Neural progenitor cell (in vitro differentiated cells): ENCODE measurements around the gene RNF157. TPM values are rescaled to one million over a fixed set of nuclear protein-coding genes. Genes with fewer than 3 reads are reported as not detected.
A peak's percentile ranks its signal among the peaks of the same experiment; 100 is the strongest.

Source experiments
- DNase-seq: peaks from one replicate; pipeline ENCODE4 v3.0.0-alpha.2; 2016; ENCODE audit warnings: low spot score
- H2AFZ ChIP-seq: fragments of 200-600 bp; sonication (generic); replicated peaks from 2 replicates; pipeline ENCODE4 v1.6.1; 2016; ENCODE audit warnings: antibody characterized with exemption
- H3F3A ChIP-seq: fragments of 200-600 bp; sonication (generic); 2 replicates; pipeline ENCODE4 v1.6.1; 2016; ENCODE audit warnings: antibody characterized with exemption, low read depth
- H3K27ac ChIP-seq: fragments of 200-600 bp; sonication (generic); 2 replicates; pipeline ENCODE4 v1.5.1; 2016; ENCODE audit warnings: mild to moderate bottlenecking
- H3K27me3 ChIP-seq: fragments of 200-600 bp; sonication (generic); 2 replicates; pipeline ENCODE4 v1.6.1; 2016; ENCODE audit warnings: mild to moderate bottlenecking, moderate library complexity
- H3K36me3 ChIP-seq: fragments of 200-600 bp; sonication (generic); 2 replicates; pipeline ENCODE4 v1.5.1; 2016
- H3K4me1 ChIP-seq: fragments of 200-600 bp; sonication (generic); 2 replicates; pipeline ENCODE4 v1.6.1; 2016; ENCODE audit warnings: mixed run types
- H3K4me2 ChIP-seq: fragments of 200-600 bp; sonication (generic); 2 replicates; pipeline ENCODE4 v1.6.1; 2016
- H3K4me3 ChIP-seq: fragments of 200-600 bp; sonication (generic); 2 replicates; pipeline ENCODE4 v1.5.1; 2016
- H3K79me2 ChIP-seq: fragments of 200-600 bp; sonication (generic); 2 replicates; pipeline ENCODE4 v1.6.1; 2016; ENCODE audit warnings: low read depth
- H3K9ac ChIP-seq: fragments of 200-600 bp; sonication (generic); 2 replicates; pipeline ENCODE4 v1.6.1; 2016
- H3K9me3 ChIP-seq: fragments of 200-600 bp; sonication (generic); 2 replicates; pipeline ENCODE4 v1.5.1; 2016; ENCODE audit warnings: low read depth
- H4K20me1 ChIP-seq: fragments of 200-600 bp; sonication (generic); 2 replicates; pipeline ENCODE4 v1.6.1; 2016; ENCODE audit warnings: low read depth
- H3K27ac Mint-ChIP-seq: 3 replicates; pipeline ENCODE4 v1.8.0; 2021; ENCODE audit warnings: mixed read lengths
- H3K27me3 Mint-ChIP-seq: 2 replicates; pipeline ENCODE4 v1.8.0; 2022; ENCODE audit warnings: low read depth, mild to moderate bottlenecking, inconsistent platforms, moderate library complexity, mixed read lengths; ENCODE audit not compliant: insufficient read depth
- H3K36me3 Mint-ChIP-seq: 3 replicates; pipeline ENCODE4 v1.8.0; 2021; ENCODE audit warnings: mixed read lengths
- H3K4me1 Mint-ChIP-seq: 3 replicates; pipeline ENCODE4 v1.8.0; 2021; ENCODE audit warnings: mixed read lengths
- H3K4me3 Mint-ChIP-seq: 3 replicates; pipeline ENCODE4 v1.8.0; 2021; ENCODE audit warnings: mild to moderate bottlenecking, moderate library complexity, mixed read lengths
- H3K9me3 Mint-ChIP-seq: 3 replicates; pipeline ENCODE4 v1.8.0; 2020; ENCODE audit warnings: mixed read lengths
- CTCF ChIP-seq: fragments of 200-600 bp; sonication (generic); IDR thresholded peaks from 2 replicates; pipeline ENCODE4 v1.5.1; 2017; ENCODE audit warnings: antibody characterized with exemption, mild to moderate bottlenecking
- EZH2 ChIP-seq: fragments of 200-600 bp; sonication (generic); IDR thresholded peaks from 2 replicates; pipeline ENCODE4 v1.6.1; 2017; ENCODE audit warnings: antibody characterized with exemption, mild to moderate bottlenecking, moderate library complexity
- EZH2phosphoT487 ChIP-seq: fragments of 200-600 bp; sonication (generic); IDR thresholded peaks from 2 replicates; pipeline ENCODE4 v1.6.1; 2017; ENCODE audit warnings: antibody characterized with exemption
- total RNA-seq: library from RNA; depleted of rRNA; stranded (reverse); fragments of >200 nt; gene quantifications from 2 replicates; pipeline ENCODE4 v1.2.3, GENCODE V29; 2015; ENCODE audit warnings: low replicate concordance

The RNF157 gene
- total RNA-seq: 18.5 and 21.0 TPM in 2 replicates

GRCh38 chr17:76240461-76241203, at the start of gene RNF157:
TSS of gene RNF157 (minus strand) at chr17:76240493. CDS start at chr17:76240240, 253 bp downstream.
- peaks cover 6% of the 10 kb centered on the region for H3K79me2 ChIP-seq
- no peak within 1 kb of the TSS for H3K27ac ChIP-seq
- no peaks in the 10 kb centered on the region for H3K9me3 Mint-ChIP-seq
- H3F3A ChIP-seq: peaks cover 29% of the 10 kb centered on the region
- peaks cover 59% of the 10 kb centered on the region for H3K27me3 ChIP-seq
- no peaks in the 10 kb centered on the region for H3K36me3 Mint-ChIP-seq
- H3K36me3 ChIP-seq: no peaks in the 10 kb centered on the region
- H3K4me2 ChIP-seq: peak within 1 kb of the TSS; percentile 95
- H3K4me3 ChIP-seq: peak within 1 kb of the TSS; percentile 54
- DNase-seq: peak; percentile 95
- peaks cover 7% of the 10 kb centered on the region for H3K4me1 ChIP-seq
- H3K4me1 Mint-ChIP-seq: peaks cover 27% of the 10 kb centered on the region
- TF ChIP-seq CTCF (no peak), EZH2phosphoT487 (no peak), EZH2 (no peak)
- H3K9ac ChIP-seq: no peak within 1 kb of the TSS
- H3K4me3 Mint-ChIP-seq: peak within 1 kb of the TSS; percentile 90
- peaks cover 8% of the 10 kb centered on the region for H3K27me3 Mint-ChIP-seq
- peaks cover 9% of the 10 kb centered on the region for H4K20me1 ChIP-seq
- H2AFZ ChIP-seq: peak within 1 kb of the TSS; percentile 98
- H3K27ac Mint-ChIP-seq: peak within 1 kb of the TSS; percentile 57
- no peaks in the 10 kb centered on the region for H3K9me3 ChIP-seq

GRCh38 chr17:76281573-76282371, 41.5 kb upstream of the RNF157 start:
- Histone ChIP-seq H3F3A (no peaks in the 10 kb centered on the region), H4K20me1 (no peaks in the 10 kb centered on the region), H3K9me3 (no peaks in the 10 kb centered on the region), H3K27me3 (no peaks in the 10 kb centered on the region), H3K4me2 (no peak overlapping the region), H3K27ac (no peak overlapping the region), H3K79me2 (no peaks in the 10 kb centered on the region), H3K4me3 (no peak overlapping the region), H2AFZ (no peak overlapping the region), H3K9ac (no peak overlapping the region), H3K4me1 (no peaks in the 10 kb centered on the region), H3K36me3 (no peaks in the 10 kb centered on the region)
- Mint-ChIP-seq H3K4me1 (no peaks in the 10 kb centered on the region), H3K36me3 (peaks cover 4% of the 10 kb centered on the region), H3K27me3 (peaks cover 5% of the 10 kb centered on the region), H3K4me3 (no peak overlapping the region), H3K9me3 (no peaks in the 10 kb centered on the region), H3K27ac (peak overlapping the region; percentile 21)
- no peak for DNase-seq
- no peak for TF ChIP-seq CTCF
- no peak for TF ChIP-seq EZH2
- no peak for TF ChIP-seq EZH2phosphoT487

- Histone ChIP-seq H3K27me3 (no peaks in the 10 kb centered on the region), H3K27ac (no peak overlapping the region), H3K79me2 (no peaks in the 10 kb centered on the region), H3K9me3 (no peaks in the 10 kb centered on the region), H3K4me3 (no peak overlapping the region), H3K36me3 (no peaks in the 10 kb centered on the region), H4K20me1 (no peaks in the 10 kb centered on the region), H2AFZ (no peak overlapping the region), H3K9ac (peak overlapping the region; percentile 8), H3F3A (no peaks in the 10 kb centered on the region), H3K4me2 (no peak overlapping the region), H3K4me1 (no peaks in the 10 kb centered on the region)
- Mint-ChIP-seq H3K4me1 (peaks cover 2% of the 10 kb centered on the region), H3K27me3 (peaks cover 5% of the 10 kb centered on the region), H3K36me3 (no peaks in the 10 kb centered on the region), H3K9me3 (no peaks in the 10 kb centered on the region), H3K27ac (no peak overlapping the region), H3K4me3 (no peak overlapping the region)
- no peak for DNase-seq
- TF ChIP-seq CTCF (no peak), EZH2phosphoT487 (no peak), EZH2 (no peak)
Measured at GRCh38 chr17:76280650-76281049, 40.4 kb upstream of the RNF157 start.
